MM.1S (cell line): ENCODE data around the gene MFSD2A.

ENCODE experiments used
- DNase-seq: peaks from one replicate; pipeline ENCODE4 v3.0.0-alpha.2; 2015
- H2AFZ ChIP-seq: fragments of 300-600 bp; sonication (generic); 2 replicates; pipeline ENCODE4 v1.6.0; 2016; ENCODE audit warnings: antibody characterized with exemption, low read length
- H3F3A ChIP-seq: fragments of 300-600 bp; sonication (generic); 2 replicates; pipeline ENCODE4 v1.6.1; 2016; ENCODE audit warnings: mild to moderate bottlenecking, antibody characterized with exemption, low read length, moderate library complexity, mixed read lengths; ENCODE audit not compliant: insufficient read depth
- H3K27ac ChIP-seq: fragments of 300-600 bp; sonication (generic); 2 replicates; pipeline ENCODE4 v1.5.1; 2016; ENCODE audit warnings: mild to moderate bottlenecking, low read length
- H3K27me3 ChIP-seq: fragments of 300-600 bp; sonication (generic); replicated peaks from 2 replicates; pipeline ENCODE4 v1.6.0; 2016; ENCODE audit warnings: low read length; ENCODE audit not compliant: insufficient read depth
- H3K36me3 ChIP-seq: fragments of 300-600 bp; sonication (generic); replicated peaks from 2 replicates; pipeline ENCODE4 v1.6.1; 2016; ENCODE audit warnings: mild to moderate bottlenecking, low read length, mixed read lengths; ENCODE audit not compliant: insufficient read depth
- H3K4me1 ChIP-seq: fragments of 300-600 bp; sonication (generic); 2 replicates; pipeline ENCODE4 v1.6.1; 2016; ENCODE audit warnings: low read length, mixed read lengths
- H3K4me2 ChIP-seq: fragments of 300-600 bp; sonication (generic); 2 replicates; pipeline ENCODE4 v1.6.0; 2016; ENCODE audit warnings: low read depth, low read length
- H3K4me3 ChIP-seq: fragments of 300-600 bp; sonication (generic); 2 replicates; pipeline ENCODE4 v1.5.1; 2016; ENCODE audit warnings: low read length, mixed read lengths
- H3K79me2 ChIP-seq: fragments of 300-600 bp; sonication (generic); 2 replicates; pipeline ENCODE4 v1.6.1; 2016; ENCODE audit warnings: mixed run types, low read length, mixed read lengths
- H3K9ac ChIP-seq: fragments of 300-600 bp; sonication (generic); 2 replicates; pipeline ENCODE4 v1.6.1; 2016; ENCODE audit warnings: low read length, mixed read lengths
- H3K9me2 ChIP-seq: fragments of 300-600 bp; sonication (generic); replicated peaks from 2 replicates; pipeline ENCODE4 v1.6.1; 2016; ENCODE audit warnings: mild to moderate bottlenecking, low read length, mixed read lengths; ENCODE audit not compliant: insufficient read depth
- H3K9me3 ChIP-seq: fragments of 300-600 bp; sonication (generic); replicated peaks from 2 replicates; pipeline ENCODE4 v1.6.1; 2016; ENCODE audit warnings: mild to moderate bottlenecking, low read length, mixed read lengths; ENCODE audit not compliant: insufficient read depth
- H4K20me1 ChIP-seq: fragments of 300-600 bp; sonication (generic); 2 replicates; pipeline ENCODE4 v1.6.1; 2016; ENCODE audit warnings: mild to moderate bottlenecking, low read length, moderate library complexity, mixed read lengths; ENCODE audit not compliant: insufficient read depth
- CTCF ChIP-seq: fragments of 300-600 bp; sonication (generic); IDR thresholded peaks from 2 replicates; pipeline ENCODE4 v1.5.1; 2016; ENCODE audit warnings: antibody characterized with exemption, low read length, mixed read lengths
- EZH2 ChIP-seq: fragments of 300-600 bp; sonication (generic); optimal IDR thresholded peaks from 2 replicates; pipeline ENCODE3; 2017; ENCODE audit warnings: low read depth, mild to moderate bottlenecking, antibody characterized with exemption, low read length, mixed read lengths
- EZH2phosphoT487 ChIP-seq: fragments of 300-600 bp; sonication (generic); IDR thresholded peaks from 2 replicates; pipeline ENCODE4 v1.6.1; 2018; ENCODE audit warnings: antibody characterized with exemption, low read length

The MFSD2A gene

GRCh38 chr1:39928809-39929587 lies 25.9 kb upstream of the MFSD2A start:
- H3K4me2 ChIP-seq = no peak overlapping the region
- H4K20me1 ChIP-seq = no peaks in the 10 kb centered on the region
- H3K27ac ChIP-seq = no peak overlapping the region
- H3K4me3 ChIP-seq = no peak overlapping the region
- no peak overlapping the region for H3K9ac ChIP-seq
- H3K79me2 ChIP-seq = no peaks in the 10 kb centered on the region
- no peak for TF ChIP-seq CTCF
- TF ChIP-seq EZH2 = no peak
- TF ChIP-seq EZH2phosphoT487 = no peak
- H3K9me2 ChIP-seq = no peaks in the 10 kb centered on the region
- no peaks in the 10 kb centered on the region for H3K27me3 ChIP-seq
- H3K4me1 ChIP-seq = no peaks in the 10 kb centered on the region
- no peak overlapping the region for H2AFZ ChIP-seq
- no peaks in the 10 kb centered on the region for H3K9me3 ChIP-seq
- H3K36me3 ChIP-seq = no peaks in the 10 kb centered on the region
- no peaks in the 10 kb centered on the region for H3F3A ChIP-seq
- no peak for DNase-seq

GRCh38 chr1:39933956-39934941 lies 20.7 kb upstream of the MFSD2A start:
- no peaks in the 10 kb centered on the region for H3K9me3 ChIP-seq
- no peaks in the 10 kb centered on the region for H3K79me2 ChIP-seq
- no peaks in the 10 kb centered on the region for H3F3A ChIP-seq
- no peak overlapping the region for H3K4me3 ChIP-seq
- no peaks in the 10 kb centered on the region for H3K4me1 ChIP-seq
- H4K20me1 ChIP-seq = no peaks in the 10 kb centered on the region
- H3K27ac ChIP-seq = no peak overlapping the region
- no peaks in the 10 kb centered on the region for H3K27me3 ChIP-seq
- H3K36me3 ChIP-seq = no peaks in the 10 kb centered on the region
- H3K9ac ChIP-seq = no peak overlapping the region
- no peak overlapping the region for H2AFZ ChIP-seq
- no peak for DNase-seq
- no peak for TF ChIP-seq EZH2
- no peak for TF ChIP-seq CTCF
- TF ChIP-seq EZH2phosphoT487 = no peak
- H3K4me2 ChIP-seq = no peak overlapping the region
- no peaks in the 10 kb centered on the region for H3K9me2 ChIP-seq

GRCh38 chr1:39936724-39937491 lies 18.0 kb upstream of the MFSD2A start:
- no peaks in the 10 kb centered on the region for H3K9me3 ChIP-seq
- H2AFZ ChIP-seq = peak overlapping the region; percentile 33
- no peaks in the 10 kb centered on the region for H4K20me1 ChIP-seq
- no peak overlapping the region for H3K9ac ChIP-seq
- H3K9me2 ChIP-seq = no peaks in the 10 kb centered on the region
- H3F3A ChIP-seq = no peaks in the 10 kb centered on the region
- H3K4me3 ChIP-seq = no peak overlapping the region
- H3K27ac ChIP-seq = no peak overlapping the region
- TF ChIP-seq EZH2phosphoT487 (no peak), CTCF (no peak), EZH2 (no peak)
- H3K4me2 ChIP-seq = peak overlapping the region; percentile 13; the same call in 1 of the 2 replicates
- H3K4me1 ChIP-seq = no peaks in the 10 kb centered on the region
- no peaks in the 10 kb centered on the region for H3K79me2 ChIP-seq
- no peaks in the 10 kb centered on the region for H3K27me3 ChIP-seq
- H3K36me3 ChIP-seq = no peaks in the 10 kb centered on the region
- DNase-seq = no peak
